Bronchial epithelial cell (primary cell): Measurements from ENCODE around the gene TMEM260. TPM values are rescaled to one million over a fixed set of nuclear protein-coding genes. Genes with fewer than 3 reads are reported as not detected.
"Not testable (repeated sequence)": the region's sequence is repeated elsewhere in the genome, so short reads cannot be mapped to it uniquely, and the experiment has no call there.

Experiments
- DNase-seq: peaks from one replicate; pipeline ENCODE4 v3.0.0-alpha.2; 2010; ENCODE audit warnings: low read depth
- FAIRE-seq: peaks from 2 replicates; lab custom pipeline; 2011; peaks lifted over from hg19 to GRCh38; lab: Jason Lieb, UNC
- H3K27me3 ChIP-seq: 2 replicates; pipeline ENCODE4 v1.5.1; 2011; ENCODE audit warnings: low read length; ENCODE audit not compliant: control insufficient read depth, insufficient read depth
- H3K36me3 ChIP-seq: 2 replicates; pipeline ENCODE4 v1.5.1; 2011; ENCODE audit warnings: low read length; ENCODE audit not compliant: control insufficient read depth, insufficient read depth
- H3K4me3 ChIP-seq: 2 replicates; pipeline ENCODE4 v1.5.1; 2011; ENCODE audit warnings: mild to moderate bottlenecking, low read depth, low read length, control low read depth
- total RNA-seq: library from RNA; depleted of rRNA; stranded (reverse); fragments of >200 nt; gene quantifications from 2 replicates; pipeline ENCODE4 v1.2.1, GENCODE V29; 2014
- TF ChIP-seq, protein P1 (sequence below): IDR thresholded peaks from 2 replicates; pipeline ENCODE4 v1.5.1; 2011; ENCODE audit warnings: mild to moderate bottlenecking, moderate library complexity, low read length, control low read depth, inconsistent platforms; ENCODE audit not compliant: insufficient read depth, severe bottlenecking

The TMEM260 gene
- total RNA-seq, 1 donor from 2014 or later: 19.5 TPM

GRCh38 chr14:56676042-56676441 is 96.4 kb downstream of the TMEM260 start:
- no peak for FAIRE-seq
- peak; percentile 15 for DNase-seq
- TF ChIP-seq, protein P1, sequence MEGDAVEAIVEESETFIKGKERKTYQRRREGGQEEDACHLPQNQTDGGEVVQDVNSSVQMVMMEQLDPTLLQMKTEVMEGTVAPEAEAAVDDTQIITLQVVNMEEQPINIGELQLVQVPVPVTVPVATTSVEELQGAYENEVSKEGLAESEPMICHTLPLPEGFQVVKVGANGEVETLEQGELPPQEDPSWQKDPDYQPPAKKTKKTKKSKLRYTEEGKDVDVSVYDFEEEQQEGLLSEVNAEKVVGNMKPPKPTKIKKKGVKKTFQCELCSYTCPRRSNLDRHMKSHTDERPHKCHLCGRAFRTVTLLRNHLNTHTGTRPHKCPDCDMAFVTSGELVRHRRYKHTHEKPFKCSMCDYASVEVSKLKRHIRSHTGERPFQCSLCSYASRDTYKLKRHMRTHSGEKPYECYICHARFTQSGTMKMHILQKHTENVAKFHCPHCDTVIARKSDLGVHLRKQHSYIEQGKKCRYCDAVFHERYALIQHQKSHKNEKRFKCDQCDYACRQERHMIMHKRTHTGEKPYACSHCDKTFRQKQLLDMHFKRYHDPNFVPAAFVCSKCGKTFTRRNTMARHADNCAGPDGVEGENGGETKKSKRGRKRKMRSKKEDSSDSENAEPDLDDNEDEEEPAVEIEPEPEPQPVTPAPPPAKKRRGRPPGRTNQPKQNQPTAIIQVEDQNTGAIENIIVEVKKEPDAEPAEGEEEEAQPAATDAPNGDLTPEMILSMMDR: no peak
- no peak overlapping the region for H3K4me3 ChIP-seq
- H3K27me3 ChIP-seq: no peaks in the 10 kb centered on the region
- no peaks in the 10 kb centered on the region for H3K36me3 ChIP-seq

DNA sequence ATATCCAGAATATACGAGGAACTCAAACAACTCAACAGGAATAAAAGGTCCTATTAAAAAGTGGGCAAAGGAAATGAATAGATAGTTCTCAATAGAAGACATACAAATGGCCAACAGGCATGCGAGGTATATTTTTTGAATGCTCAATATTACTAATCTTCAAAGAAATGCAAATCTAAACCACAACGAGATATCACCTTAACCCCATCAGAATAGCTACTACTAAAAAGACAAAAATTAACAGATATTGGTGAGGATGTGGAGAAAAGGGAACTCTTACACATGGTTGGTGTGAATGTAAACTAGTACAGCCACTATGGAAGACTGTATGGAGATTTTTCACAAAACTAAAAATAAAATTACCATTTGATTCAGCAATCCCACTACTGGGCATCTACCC is 99.2 kb downstream of the TMEM260 start:
- Histone ChIP-seq H3K27me3 (no peaks in the 10 kb centered on the region), H3K4me3 (no peak overlapping the region), H3K36me3 (no peaks in the 10 kb centered on the region)
- no peak for FAIRE-seq
- no peak for DNase-seq
- TF ChIP-seq, protein P1: no peak

GRCh38 chr14:56686416-56686815 is 106.8 kb downstream of the TMEM260 start:
- TF ChIP-seq, protein P1: no peak
- Histone ChIP-seq H3K36me3 (no peaks in the 10 kb centered on the region), H3K4me3 (no peak overlapping the region), H3K27me3 (no peaks in the 10 kb centered on the region)
- FAIRE-seq (no peak), DNase-seq (no peak)

DNA sequence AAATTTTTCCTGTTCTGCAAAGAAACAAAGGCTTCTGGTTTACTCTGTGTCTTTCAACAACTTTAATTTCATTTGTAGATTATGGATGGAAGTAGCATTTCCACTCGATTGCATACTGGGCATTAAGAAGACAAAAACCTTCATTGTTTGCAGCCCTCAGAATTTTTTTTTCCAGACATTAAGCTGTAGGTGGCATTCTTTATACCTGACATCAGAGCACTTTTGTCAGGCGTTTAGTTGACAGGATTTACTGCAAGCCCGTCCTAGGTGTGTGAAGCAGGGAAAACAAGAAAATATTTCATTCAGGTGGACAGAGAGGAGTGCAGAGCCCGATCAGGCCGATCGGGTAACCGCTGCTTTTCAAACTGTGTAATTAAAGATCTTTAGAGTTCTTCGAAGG is 107.5 kb downstream of the TMEM260 start:
- H3K4me3 ChIP-seq: no peak overlapping the region
- no peaks in the 10 kb centered on the region for H3K27me3 ChIP-seq
- no peaks in the 10 kb centered on the region for H3K36me3 ChIP-seq
- TF ChIP-seq, protein P1: no peak
- DNase-seq: no peak
- no peak for FAIRE-seq

GRCh38 chr14:56694609-56695008 is 115.0 kb downstream of the TMEM260 start:
- no peak for FAIRE-seq
- Histone ChIP-seq H3K27me3 (no peaks in the 10 kb centered on the region), H3K36me3 (no peaks in the 10 kb centered on the region), H3K4me3 (no peak overlapping the region)
- DNase-seq: no peak
- TF ChIP-seq, protein P1: no peak

- not testable (repeated sequence) for H3K4me3 ChIP-seq, H3K27me3 ChIP-seq, DNase-seq, FAIRE-seq, H3K36me3 ChIP-seq
Measured at GRCh38 chr14:56695216-56695615, 115.6 kb downstream of the TMEM260 start.

Other genes starting within 250 kb of the TMEM260 start
- not detected in 2 replicates for gene OTX2, start 230.7 kb downstream of the TMEM260 start, total RNA-seq